Trophoblast cell (in vitro differentiated cells and primary cell): ENCODE measurements around the gene ZBTB37. TPM values are rescaled to one million over a fixed set of nuclear protein-coding genes. Genes with fewer than 3 reads are reported as not detected.
A peak's percentile ranks its signal among the peaks of the same experiment; 100 is the strongest.

Experiments
- DNase-seq, 2 donors: peaks; one replicate each; pipeline ENCODE4 v3.0.0-alpha.2; 2016
- H2AFZ ChIP-seq: 2 replicates; pipeline ENCODE4 v1.6.1; 2013; ENCODE audit warnings: low read length, moderate library complexity, mild to moderate bottlenecking; ENCODE audit not compliant: insufficient read depth, poor library complexity
- H2AK5ac ChIP-seq: 2 replicates; pipeline ENCODE4 v1.6.1; 2013; ENCODE audit warnings: mild to moderate bottlenecking, low read length
- H2BK120ac ChIP-seq: 2 replicates; pipeline ENCODE4 v1.6.1; 2013; ENCODE audit warnings: low read length, mild to moderate bottlenecking, moderate library complexity; ENCODE audit not compliant: insufficient read depth, poor library complexity
- H2BK12ac ChIP-seq: 2 replicates; pipeline ENCODE4 v1.6.1; 2013; ENCODE audit warnings: mild to moderate bottlenecking, low read length, moderate library complexity
- H2BK5ac ChIP-seq: 2 replicates; pipeline ENCODE4 v1.6.1; 2013; ENCODE audit warnings: low read length, low read depth, moderate library complexity, mild to moderate bottlenecking; ENCODE audit not compliant: poor library complexity
- H3K14ac ChIP-seq: 2 replicates; pipeline ENCODE4 v1.6.1; 2013; ENCODE audit warnings: mild to moderate bottlenecking, low read length
- H3K18ac ChIP-seq: 2 replicates; pipeline ENCODE4 v1.6.1; 2013; ENCODE audit warnings: mild to moderate bottlenecking, low read length
- H3K23ac ChIP-seq: 2 replicates; pipeline ENCODE4 v1.6.1; 2013; ENCODE audit warnings: low read length
- H3K27ac ChIP-seq: 2 replicates; pipeline ENCODE4 v1.5.1; 2013; ENCODE audit warnings: low read depth, mild to moderate bottlenecking, inconsistent platforms, low read length, moderate library complexity
- H3K27me3 ChIP-seq: 2 replicates; pipeline ENCODE4 v1.6.1; 2013; ENCODE audit warnings: inconsistent platforms, mild to moderate bottlenecking, low read length, moderate library complexity; ENCODE audit not compliant: insufficient read depth
- H3K36me3 ChIP-seq, 2 experiments: 1 replicate in 1 of 2; 2 replicates in 1 of 2; pipeline ENCODE4 v1.6.1; 2013; ENCODE audit warnings: low read length in 2 of 2, mild to moderate bottlenecking in 2 of 2, moderate library complexity in 1 of 2; ENCODE audit not compliant: insufficient read depth in 2 of 2, control insufficient read depth in 1 of 2
- H3K4ac ChIP-seq: 2 replicates; pipeline ENCODE4 v1.6.1; 2013; ENCODE audit warnings: low read depth, mild to moderate bottlenecking, low read length, moderate library complexity
- H3K4me1 ChIP-seq, 2 experiments: 1 replicate in 1 of 2; 2 replicates in 1 of 2; pipeline ENCODE4 v1.6.1; 2013; ENCODE audit warnings: low read length in 2 of 2, mild to moderate bottlenecking in 2 of 2, moderate library complexity in 1 of 2; ENCODE audit not compliant: insufficient read depth in 2 of 2, control insufficient read depth in 1 of 2
- H3K4me2 ChIP-seq: 2 replicates; pipeline ENCODE4 v1.6.1; 2013; ENCODE audit warnings: inconsistent platforms, mild to moderate bottlenecking, low read length, moderate library complexity
- H3K4me3 ChIP-seq: 2 replicates; pipeline ENCODE4 v1.5.1; 2013; ENCODE audit warnings: mild to moderate bottlenecking, low read depth, low read length, inconsistent platforms
- H3K79me1 ChIP-seq: one replicate; pipeline ENCODE4 v1.6.1; 2013; ENCODE audit warnings: low read length
- H3K79me2 ChIP-seq: 2 replicates; pipeline ENCODE4 v1.6.1; 2013; ENCODE audit warnings: low read length, mild to moderate bottlenecking; ENCODE audit not compliant: control insufficient read depth, insufficient read depth, poor library complexity
- H3K9ac ChIP-seq: 2 replicates; pipeline ENCODE4 v1.6.1; 2013; ENCODE audit warnings: mild to moderate bottlenecking, low read length
- H3K9me3 ChIP-seq: 2 replicates; pipeline ENCODE4 v1.6.1; 2013; ENCODE audit warnings: low read depth, mild to moderate bottlenecking, control low read depth, inconsistent platforms, low read length; ENCODE audit not compliant: insufficient read depth
- H4K12ac ChIP-seq: 2 replicates; pipeline ENCODE4 v1.6.1; 2013; ENCODE audit warnings: low read depth, mild to moderate bottlenecking, low read length, moderate library complexity
- H4K8ac ChIP-seq: 2 replicates; pipeline ENCODE4 v1.6.1; 2013; ENCODE audit warnings: low read depth, mild to moderate bottlenecking, low read length, moderate library complexity
- H4K91ac ChIP-seq: one replicate; pipeline ENCODE4 v1.6.1; 2013; ENCODE audit warnings: low read depth, mild to moderate bottlenecking, low read length, moderate library complexity
- WGBS: extraction: QIAGEN DNeasy Blood & Tissue Kit; methylation state at CpG from one replicate; pipeline ENCODE4 v1.1.7; 2013; ENCODE audit warnings: missing lambda C conversion rate; ENCODE audit not compliant: insufficient read length, insufficient coverage; ENCODE audit errors: extremely low coverage; 5-methylcytosine and 5-hydroxymethylcytosine counted together
- polyA plus RNA-seq: library from polyadenylated mRNA; stranded (reverse); fragments of 200-250 nt; gene quantifications from 2 replicates; pipeline ENCODE4 v1.2.3, GENCODE V29; 2013

The ZBTB37 gene, protein sequence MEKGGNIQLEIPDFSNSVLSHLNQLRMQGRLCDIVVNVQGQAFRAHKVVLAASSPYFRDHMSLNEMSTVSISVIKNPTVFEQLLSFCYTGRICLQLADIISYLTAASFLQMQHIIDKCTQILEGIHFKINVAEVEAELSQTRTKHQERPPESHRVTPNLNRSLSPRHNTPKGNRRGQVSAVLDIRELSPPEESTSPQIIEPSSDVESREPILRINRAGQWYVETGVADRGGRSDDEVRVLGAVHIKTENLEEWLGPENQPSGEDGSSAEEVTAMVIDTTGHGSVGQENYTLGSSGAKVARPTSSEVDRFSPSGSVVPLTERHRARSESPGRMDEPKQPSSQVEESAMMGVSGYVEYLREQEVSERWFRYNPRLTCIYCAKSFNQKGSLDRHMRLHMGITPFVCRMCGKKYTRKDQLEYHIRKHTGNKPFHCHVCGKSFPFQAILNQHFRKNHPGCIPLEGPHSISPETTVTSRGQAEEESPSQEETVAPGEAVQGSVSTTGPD
- polyA plus RNA-seq = 2.4 and 2.7 TPM in 2 replicates

DNA sequence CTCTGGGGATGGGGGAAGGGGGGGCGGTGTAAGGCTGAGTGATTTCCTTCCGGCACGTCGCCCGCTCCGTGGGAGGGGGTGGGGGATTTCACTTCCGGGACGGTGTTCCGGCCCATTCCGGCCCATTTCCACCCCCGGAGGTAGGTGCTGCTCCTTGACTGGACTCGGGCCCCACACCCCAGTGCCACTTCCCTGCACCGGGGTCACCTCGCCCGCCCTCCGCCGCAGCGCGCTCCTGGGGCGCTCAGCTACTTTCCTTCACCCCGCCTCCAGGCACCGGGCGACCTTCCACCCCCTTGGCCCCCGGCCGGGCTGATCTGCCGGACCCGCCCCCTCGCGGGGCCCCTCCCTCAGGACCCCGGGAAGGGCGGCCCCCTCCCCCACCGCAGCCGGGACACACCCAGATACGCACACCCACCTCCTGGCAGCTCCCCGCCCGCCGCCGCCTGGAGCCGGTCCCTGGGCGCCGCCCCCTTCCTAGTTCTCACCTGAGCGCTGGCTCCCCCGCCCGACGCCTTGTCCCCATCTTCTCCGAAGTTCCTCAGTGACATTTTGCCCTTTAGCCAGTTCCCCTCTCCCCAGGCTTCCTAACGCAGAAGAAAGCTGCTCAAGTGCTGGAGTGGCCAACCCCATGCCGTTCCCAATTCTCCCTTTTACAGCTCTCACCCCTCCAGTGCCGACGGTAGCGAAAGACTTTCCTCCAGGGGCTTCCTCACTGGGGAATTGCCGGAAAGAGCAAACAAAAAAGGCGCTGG, at the start of gene ZBTB37:
TSS of gene ZBTB37 (plus strand) at position 115 of the 755 bp plus-strand sequence. CDS start 1,846 bp downstream, outside the sequence.
- Histone ChIP-seq H3K27ac (peak within 1 kb of the TSS; percentile 99), H2BK5ac (peak within 1 kb of the TSS; percentile 98), H2AK5ac (peak within 1 kb of the TSS; percentile 69), H2BK120ac (peak within 1 kb of the TSS; percentile 98), H3K36me3 (peaks cover 10 to 25% of the 10 kb centered on the region in 2 experiments), H3K4me1 (no peaks in the 10 kb centered on the region), H3K9ac (peak within 1 kb of the TSS; percentile 96), H4K12ac (peak within 1 kb of the TSS; percentile 98), H3K4me3 (peak within 1 kb of the TSS; percentile 90), H2AFZ (peak within 1 kb of the TSS; percentile 80), H3K23ac (no peak within 1 kb of the TSS), H3K18ac (peak within 1 kb of the TSS; percentile 97), H2BK12ac (peak within 1 kb of the TSS; percentile 18), H3K14ac (peak within 1 kb of the TSS; percentile 98), H3K4me2 (peak within 1 kb of the TSS; percentile 98), H4K8ac (peak within 1 kb of the TSS; percentile 98), H3K79me2 (peaks cover 12% of the 10 kb centered on the region), H3K4ac (peak within 1 kb of the TSS; percentile 89), H3K27me3 (no peaks in the 10 kb centered on the region), H4K91ac (peak within 1 kb of the TSS; percentile 98), H3K9me3 (no peaks in the 10 kb centered on the region), H3K79me1 (peaks cover 14% of the 10 kb centered on the region)
- WGBS = no CpG with 5 or more reads among the region's 53 CpGs
- peak; percentile 80 to 83 for DNase-seq

DNA sequence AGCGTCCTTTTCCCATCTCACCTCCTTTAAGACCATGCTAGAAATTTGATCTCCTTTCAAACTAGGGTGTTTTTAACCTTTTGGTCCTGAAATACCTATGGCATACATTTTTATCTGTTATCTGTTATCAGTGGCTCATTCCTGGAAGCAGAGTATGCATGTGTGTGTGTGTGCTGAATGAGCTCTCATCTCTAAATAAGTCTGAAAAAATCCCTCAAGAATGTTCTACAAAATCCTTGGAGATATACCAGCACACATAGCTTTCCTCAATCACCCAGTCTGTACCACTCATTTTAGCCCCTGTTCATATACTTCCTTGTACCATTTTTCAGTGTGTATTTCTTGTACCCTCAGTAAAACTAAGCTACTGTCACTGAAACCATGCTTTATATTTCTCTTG, 49.7 kb upstream of the ZBTB37 start:
- peak; percentile 5 to 51 for DNase-seq
- Histone ChIP-seq H4K91ac (no peak overlapping the region), H2BK5ac (no peak overlapping the region), H2AFZ (no peak overlapping the region), H3K4ac (no peak overlapping the region), H3K4me1 (peaks cover 0 to under 1% of the 10 kb centered on the region in 2 experiments), H3K4me3 (no peak overlapping the region), H2BK120ac (no peak overlapping the region), H3K23ac (no peak overlapping the region), H3K79me2 (no peaks in the 10 kb centered on the region), H3K4me2 (no peak overlapping the region), H3K79me1 (no peaks in the 10 kb centered on the region), H3K18ac (no peak overlapping the region), H4K12ac (no peak overlapping the region), H3K9ac (no peak overlapping the region), H3K27me3 (no peaks in the 10 kb centered on the region), H3K9me3 (no peaks in the 10 kb centered on the region), H2AK5ac (no peak overlapping the region), H2BK12ac (no peak overlapping the region), H3K14ac (no peak overlapping the region), H4K8ac (no peak overlapping the region), H3K36me3 (no peaks in the 10 kb centered on the region), H3K27ac (no peak overlapping the region)
- no CpG with 5 or more reads among the region's 1 CpG for WGBS

DNA sequence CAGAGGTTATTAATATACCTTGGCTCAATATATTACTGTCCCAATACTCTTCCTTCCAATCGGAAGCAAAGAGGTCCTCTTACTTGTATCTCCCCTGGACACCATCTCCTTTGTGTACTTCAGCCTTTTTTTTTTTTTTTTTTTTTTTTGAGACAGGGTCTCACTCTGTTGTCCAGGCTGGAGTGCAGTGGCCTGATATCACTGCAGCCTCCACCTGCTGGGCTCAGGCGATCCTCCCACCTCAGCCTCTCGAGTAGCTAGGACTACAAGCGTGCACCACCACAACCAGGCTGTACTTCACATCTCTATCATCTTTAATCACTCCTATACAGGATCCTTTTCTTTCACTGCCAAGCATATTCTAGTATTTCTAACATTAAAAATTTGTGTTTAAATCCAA, 46.5 kb upstream of the ZBTB37 start:
- Histone ChIP-seq H3K23ac (no peak overlapping the region), H3K27ac (no peak overlapping the region), H2BK12ac (no peak overlapping the region), H3K4ac (no peak overlapping the region), H2AK5ac (no peak overlapping the region), H3K79me2 (peaks cover 3% of the 10 kb centered on the region), H3K27me3 (no peaks in the 10 kb centered on the region), H3K4me3 (no peak overlapping the region), H4K12ac (no peak overlapping the region), H4K8ac (no peak overlapping the region), H3K14ac (no peak overlapping the region), H3K9ac (no peak overlapping the region), H3K4me2 (no peak overlapping the region), H3K9me3 (no peaks in the 10 kb centered on the region), H4K91ac (no peak overlapping the region), H3K79me1 (peaks cover 7% of the 10 kb centered on the region), H2BK5ac (no peak overlapping the region), H3K4me1 (peaks cover 0 to 1% of the 10 kb centered on the region in 2 experiments), H2BK120ac (no peak overlapping the region), H2AFZ (no peak overlapping the region), H3K36me3 (no peaks in the 10 kb centered on the region), H3K18ac (no peak overlapping the region)
- no peak for DNase-seq
- WGBS = no CpG with 5 or more reads among the region's 4 CpGs

DNA sequence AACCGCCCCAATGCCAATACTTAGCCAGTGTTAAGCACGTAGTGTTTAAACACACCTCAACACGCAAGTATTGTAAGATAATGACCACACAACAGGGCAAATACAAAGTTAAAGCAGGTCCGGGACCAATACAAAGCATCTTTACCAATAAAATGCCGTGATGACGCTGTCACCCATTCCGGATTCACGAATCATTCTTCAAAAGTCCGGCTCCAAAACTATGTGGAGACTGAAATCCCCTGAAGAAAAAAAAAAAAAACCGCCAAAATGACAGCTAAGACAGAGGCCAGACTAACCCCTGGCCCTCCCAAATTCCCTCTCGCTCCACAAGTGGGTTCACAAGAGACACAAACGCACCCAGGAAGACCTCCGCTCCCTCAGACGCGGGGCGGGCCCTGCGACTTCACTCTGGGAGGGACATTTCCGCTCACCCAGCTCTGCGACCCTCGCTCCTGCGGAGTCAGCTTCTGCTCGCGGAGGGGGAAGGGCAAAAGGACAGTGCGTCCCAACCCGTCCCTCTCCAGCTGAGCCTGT, 44.3 kb upstream of the ZBTB37 start:
- H3K9me3 ChIP-seq = no peaks in the 10 kb centered on the region
- H3K4ac ChIP-seq = peak overlapping the region; percentile 37
- peak; percentile 36 to 78 for DNase-seq
- WGBS = no CpG with 5 or more reads among the region's 25 CpGs
- peak overlapping the region; percentile 71 for H4K91ac ChIP-seq
- H3K4me1 ChIP-seq = peaks cover 0 to 1% of the 10 kb centered on the region in 2 experiments
- peak overlapping the region; percentile 71 for H2AFZ ChIP-seq
- peak overlapping the region; percentile 40 for H2BK120ac ChIP-seq
- peak overlapping the region; percentile 84 for H3K4me3 ChIP-seq
- no peaks in the 10 kb centered on the region for H3K27me3 ChIP-seq
- no peaks in the 10 kb centered on the region for H3K36me3 ChIP-seq
- H2BK12ac ChIP-seq = no peak overlapping the region
- H2AK5ac ChIP-seq = no peak overlapping the region
- H4K8ac ChIP-seq = peak overlapping the region; percentile 78
- H3K79me1 ChIP-seq = peaks cover 7% of the 10 kb centered on the region
- H2BK5ac ChIP-seq = peak overlapping the region; percentile 55
- peak overlapping the region; percentile 81 for H3K4me2 ChIP-seq
- peaks cover 3% of the 10 kb centered on the region for H3K79me2 ChIP-seq
- peak overlapping the region; percentile 48 for H3K14ac ChIP-seq
- H3K23ac ChIP-seq = no peak overlapping the region
- peak overlapping the region; percentile 75 for H3K27ac ChIP-seq
- peak overlapping the region; percentile 71 for H4K12ac ChIP-seq
- H3K18ac ChIP-seq = peak overlapping the region; percentile 28
- peak overlapping the region; percentile 71 for H3K9ac ChIP-seq
